B cell (primary cell): Measurements from ENCODE around the gene MDFIC2. TPM values are rescaled to one million over a fixed set of nuclear protein-coding genes. Genes with fewer than 3 reads are reported as not detected.

ENCODE experiments used
- ATAC-seq: fragments of 200-7000 bp; cut with Tn5 transposase; one replicate; pipeline ENCODE4 v1.10.0; 2021; ENCODE audit warnings: low read depth, mild to moderate bottlenecking, moderate number of reproducible peaks, moderate library complexity
- CTCF ChIA-PET: fragments of 350-600 bp; sonication (Branson Sonifier 250); formaldehyde crosslinking; loops from one replicate; lab custom pipeline; 2021; ENCODE audit warnings: antibody characterized with exemption, inconsistent platforms; lab: Charles Lee
- POLR2A ChIA-PET: fragments of 350-600 bp; sonication (Branson Sonifier 250); formaldehyde crosslinking; loops from one replicate; lab custom pipeline; 2021; ENCODE audit warnings: antibody characterized with exemption; lab: Charles Lee
- DNase-seq: peaks from one replicate; pipeline ENCODE4 v3.0.0; 2013
- H2AFZ ChIP-seq: 2 replicates; pipeline ENCODE4 v1.6.1; 2012; ENCODE audit warnings: mild to moderate bottlenecking, low read depth, low read length; ENCODE audit not compliant: insufficient read depth, poor library complexity, severe bottlenecking
- H3K27ac ChIP-seq, 2 donors: 1 replicate in 1 of 2; 2 replicates in 1 of 2; pipeline ENCODE4 v1.5.1; 2012 to 2013; ENCODE audit warnings: low read length in 2 of 2, mild to moderate bottlenecking in 2 of 2, moderate library complexity in 1 of 2
- H3K27me3 ChIP-seq, 4 experiments: fragments of 200-600 bp in 1 of 4; sonication (generic) in 1 of 4; replicated peaks in 1 of 4; 1 replicate in 2 of 4; 2 replicates in 2 of 4; pipeline versions ENCODE4 v1.6.1 to v1.7.0; 2013 to 2016; ENCODE audit warnings: low read length in 3 of 4, mild to moderate bottlenecking in 2 of 4, mixed read lengths in 1 of 4, moderate library complexity in 1 of 4; ENCODE audit not compliant: insufficient read depth in 4 of 4, control insufficient read depth in 3 of 4; ENCODE audit errors: control extremely low read depth in 1 of 4
- H3K36me3 ChIP-seq, 2 experiments: replicated peaks in 1 of 2; 1 replicate in 1 of 2; 2 replicates in 1 of 2; pipeline versions ENCODE4 v1.6.1 to v1.7.1; 2013; ENCODE audit warnings: low read length in 1 of 2; ENCODE audit not compliant: insufficient read depth in 2 of 2, control insufficient read depth in 1 of 2; ENCODE audit errors: control extremely low read depth in 1 of 2, extremely low read depth in 1 of 2
- H3K4me1 ChIP-seq, 2 donors: fragments of 200-600 bp in 1 of 2; sonication (generic) in 1 of 2; 1 replicate in 1 of 2; 2 replicates in 1 of 2; pipeline versions ENCODE4 v1.5.1 to v1.6.1; 2013 to 2017; ENCODE audit warnings: low read length in 2 of 2; ENCODE audit not compliant: control insufficient read depth in 2 of 2, insufficient read depth in 2 of 2
- H3K4me2 ChIP-seq: replicated peaks from 2 replicates; pipeline ENCODE3; 2012; ENCODE audit warnings: mild to moderate bottlenecking, low read depth, low read length; ENCODE audit not compliant: poor library complexity, severe bottlenecking
- H3K4me3 ChIP-seq, 5 experiments: fragments of 200-600 bp in 1 of 5; sonication (generic) in 1 of 5; 1 replicate in 3 of 5; 2 replicates in 2 of 5; pipeline versions ENCODE4 v1.5.1 to v1.7.0; 2011 to 2016; ENCODE audit warnings: low read length in 4 of 5, mild to moderate bottlenecking in 4 of 5, low read depth in 2 of 5, control low read depth in 1 of 5, moderate library complexity in 1 of 5; ENCODE audit not compliant: insufficient read depth in 1 of 5; ENCODE audit errors: control extremely low read depth in 1 of 5, extremely low read depth in 1 of 5
- H3K79me2 ChIP-seq: fragments of 200-600 bp; sonication (generic); one replicate; pipeline ENCODE4 v1.6.0; 2016; ENCODE audit warnings: low read length; ENCODE audit not compliant: control insufficient read depth, insufficient read depth
- H3K9ac ChIP-seq: fragments of 200-600 bp; sonication (generic); 2 replicates; pipeline ENCODE4 v1.6.1; 2017; ENCODE audit warnings: mild to moderate bottlenecking, low read length, moderate library complexity
- H3K9me3 ChIP-seq, 3 donors: one replicate each; pipeline versions ENCODE4 v1.6.1 to v1.7.1; 2013; ENCODE audit warnings: low read length in 2 of 3; ENCODE audit not compliant: control insufficient read depth in 2 of 3, insufficient read depth in 1 of 3; ENCODE audit errors: control extremely low read depth in 1 of 3
- H4K20me1 ChIP-seq: 2 replicates; pipeline ENCODE4 v1.6.0; 2012; ENCODE audit warnings: mild to moderate bottlenecking, low read length; ENCODE audit not compliant: insufficient read depth, control insufficient read depth, poor library complexity, severe bottlenecking
- H3K27ac Mint-ChIP-seq: one replicate; pipeline ENCODE4 v1.8.0; 2021; ENCODE audit warnings: mixed read lengths
- H3K27me3 Mint-ChIP-seq: one replicate; pipeline ENCODE4 v1.8.0; 2021; ENCODE audit warnings: mixed read lengths
- H3K4me1 Mint-ChIP-seq: one replicate; pipeline ENCODE4 v1.8.0; 2021; ENCODE audit warnings: mixed read lengths
- H3K4me3 Mint-ChIP-seq: one replicate; pipeline ENCODE4 v1.8.0; 2021; ENCODE audit warnings: mixed read lengths
- H3K9me3 Mint-ChIP-seq: one replicate; pipeline ENCODE4 v1.8.0; 2022; ENCODE audit warnings: mixed read lengths; ENCODE audit not compliant: insufficient read depth
- EZH2 ChIP-seq: IDR thresholded peaks from 2 replicates; pipeline ENCODE4 v1.6.1; 2012; ENCODE audit warnings: borderline replicate concordance, low read depth, mild to moderate bottlenecking, moderate library complexity, low read length; ENCODE audit not compliant: insufficient read depth, poor library complexity, severe bottlenecking
- WGBS: methylation state at CpG from one replicate; pipeline ENCODE4 v1.1.5; 2013; ENCODE audit warnings: missing lambda C conversion rate; ENCODE audit not compliant: insufficient coverage; 5-methylcytosine and 5-hydroxymethylcytosine counted together
- intact Hi-C: fragments of 100-400 bp; cut with micrococcal nuclease; formaldehyde crosslinking; loops from one replicate; pipeline ENCODE4 v1.10.0; 2022
- polyA plus RNA-seq: library from polyadenylated mRNA; depleted of rRNA; stranded (reverse); fragments of >200 nt; gene quantifications from 2 replicates; pipeline ENCODE4 v1.2.3, GENCODE V29; 2012
- total RNA-seq, 2 donors: library from RNA; stranded (reverse); fragments of 120-200 nt in 1 of 2; gene quantifications; 1 replicate in 1 of 2; 2 replicates in 1 of 2; pipeline versions ENCODE4 v1.2.3 to v1.2.4, GENCODE V29; 2013 to 2022
- TF ChIP-seq, protein P1 (sequence below): fragments of 200-600 bp; IDR thresholded peaks from one replicate; pipeline ENCODE4 v1.8.0; 2022; ENCODE audit warnings: antibody characterized with exemption, mild to moderate bottlenecking

Gene MDFIC2
- total and polyA plus RNA-seq, 2 donors (not counting 1 experiment from before 2014, with no cell fraction given), result not detected

DNA sequence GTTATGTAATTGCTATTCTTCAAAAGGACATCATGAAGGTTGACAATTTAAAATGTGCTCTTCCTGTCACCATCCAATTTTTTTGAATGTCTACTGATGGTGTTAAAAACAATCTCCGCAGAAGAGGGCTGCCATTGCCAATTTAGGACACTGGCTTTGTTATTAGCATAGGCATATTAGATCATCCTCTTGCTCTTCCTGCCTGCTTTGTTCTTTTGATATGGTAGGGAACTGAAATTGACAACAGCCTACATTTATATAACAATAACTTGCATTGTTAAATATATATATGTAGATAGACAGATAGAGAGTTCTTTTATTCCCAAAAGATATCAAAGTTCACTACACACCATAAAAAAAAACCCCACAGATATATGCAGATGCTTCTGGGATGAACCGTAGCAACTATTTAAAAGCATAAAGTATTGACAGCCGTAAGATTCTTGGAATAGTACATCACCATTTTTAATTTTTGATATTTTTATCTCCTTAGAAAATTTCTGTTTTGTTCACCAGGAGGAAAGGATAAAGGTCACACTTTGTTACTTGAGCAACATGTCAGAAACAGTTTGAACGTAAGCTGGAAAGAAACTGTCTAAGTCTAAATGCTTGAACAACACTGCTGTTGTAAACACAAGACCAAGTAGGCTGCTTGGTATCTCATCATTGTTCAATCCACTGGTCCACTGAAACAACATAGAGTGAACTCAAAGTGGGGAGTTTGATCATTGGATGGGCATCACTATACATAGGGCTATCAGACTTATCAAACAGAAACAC lies 66.5 kb downstream of the MDFIC2 start:
- Mint-ChIP-seq H3K27me3 (peaks cover 3% of the 10 kb centered on the region), H3K27ac (no peak overlapping the region), H3K4me1 (no peaks in the 10 kb centered on the region), H3K9me3 (peaks cover 2% of the 10 kb centered on the region), H3K4me3 (no peak overlapping the region)
- Histone ChIP-seq H3K4me1 (no peaks in the 10 kb centered on the region), H3K9me3 (no peaks in the 10 kb centered on the region), H3K27ac (no peak overlapping the region), H3K27me3 (peaks cover 0 to 2% (median 0%) of the 10 kb centered on the region in 4 experiments), H3K36me3 (no peaks in the 10 kb centered on the region), H2AFZ (no peak overlapping the region), H3K79me2 (no peaks in the 10 kb centered on the region), H3K4me2 (no peak overlapping the region), H3K9ac (no peak overlapping the region), H3K4me3 (no peak overlapping the region), H4K20me1 (no peaks in the 10 kb centered on the region)
- ChIA-PET POLR2A (no interaction called here), CTCF (no interaction called here)
- DNase-seq, result no peak
- intact Hi-C loops, result no loop called here
- WGBS, result 90% methylated on average over 1 of the region's 4 CpGs
- no peak for TF ChIP-seq EZH2
- TF ChIP-seq, protein P1, sequence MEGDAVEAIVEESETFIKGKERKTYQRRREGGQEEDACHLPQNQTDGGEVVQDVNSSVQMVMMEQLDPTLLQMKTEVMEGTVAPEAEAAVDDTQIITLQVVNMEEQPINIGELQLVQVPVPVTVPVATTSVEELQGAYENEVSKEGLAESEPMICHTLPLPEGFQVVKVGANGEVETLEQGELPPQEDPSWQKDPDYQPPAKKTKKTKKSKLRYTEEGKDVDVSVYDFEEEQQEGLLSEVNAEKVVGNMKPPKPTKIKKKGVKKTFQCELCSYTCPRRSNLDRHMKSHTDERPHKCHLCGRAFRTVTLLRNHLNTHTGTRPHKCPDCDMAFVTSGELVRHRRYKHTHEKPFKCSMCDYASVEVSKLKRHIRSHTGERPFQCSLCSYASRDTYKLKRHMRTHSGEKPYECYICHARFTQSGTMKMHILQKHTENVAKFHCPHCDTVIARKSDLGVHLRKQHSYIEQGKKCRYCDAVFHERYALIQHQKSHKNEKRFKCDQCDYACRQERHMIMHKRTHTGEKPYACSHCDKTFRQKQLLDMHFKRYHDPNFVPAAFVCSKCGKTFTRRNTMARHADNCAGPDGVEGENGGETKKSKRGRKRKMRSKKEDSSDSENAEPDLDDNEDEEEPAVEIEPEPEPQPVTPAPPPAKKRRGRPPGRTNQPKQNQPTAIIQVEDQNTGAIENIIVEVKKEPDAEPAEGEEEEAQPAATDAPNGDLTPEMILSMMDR, result no peak
- no peak for ATAC-seq

DNA sequence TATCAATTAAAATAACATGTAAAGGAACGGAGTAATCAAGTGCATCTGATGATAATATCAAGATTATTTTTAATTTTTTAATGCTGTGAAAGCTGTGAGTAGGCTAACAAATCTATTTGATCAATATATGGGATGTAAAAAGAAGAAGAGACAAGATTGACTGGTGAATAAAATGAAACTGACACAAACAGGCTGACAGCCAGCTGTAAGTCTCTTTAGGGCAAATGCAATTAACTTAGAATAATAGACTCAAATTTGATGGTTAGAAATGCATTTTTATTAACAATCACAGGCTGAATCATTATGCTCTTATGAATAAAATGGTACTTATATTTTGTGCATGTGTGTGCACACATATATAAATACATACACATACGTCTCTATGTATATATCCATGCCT lies 68.0 kb downstream of the MDFIC2 start:
- H3K4me2 ChIP-seq, result no peak overlapping the region
- no peak overlapping the region for H3K4me3 ChIP-seq
- WGBS, result no CpG with 5 or more reads among the region's 2 CpGs
- no peak overlapping the region for H3K27ac Mint-ChIP-seq
- H3K27me3 ChIP-seq, result peaks cover 0 to 2% (median 0%) of the 10 kb centered on the region in 4 experiments
- no peaks in the 10 kb centered on the region for H3K79me2 ChIP-seq
- no peaks in the 10 kb centered on the region for H3K27me3 Mint-ChIP-seq
- intact Hi-C loops, result no loop called here
- H3K36me3 ChIP-seq, result no peaks in the 10 kb centered on the region
- H3K9me3 ChIP-seq, result no peaks in the 10 kb centered on the region
- ATAC-seq (no peak), DNase-seq (no peak)
- H4K20me1 ChIP-seq, result no peaks in the 10 kb centered on the region
- CTCF ChIA-PET, result no interaction called here
- H3K4me1 Mint-ChIP-seq, result no peaks in the 10 kb centered on the region
- H3K9ac ChIP-seq, result no peak overlapping the region
- H3K4me3 Mint-ChIP-seq, result no peak overlapping the region
- no peak overlapping the region for H3K27ac ChIP-seq
- TF ChIP-seq, protein P1, result no peak
- TF ChIP-seq EZH2, result no peak
- POLR2A ChIA-PET, result no interaction called here
- no peak overlapping the region for H2AFZ ChIP-seq
- peaks cover 2% of the 10 kb centered on the region for H3K9me3 Mint-ChIP-seq
- H3K4me1 ChIP-seq, result no peaks in the 10 kb centered on the region
